Measurements from ENCODE around the gene EEPD1.

GRCh38 chr7:36349626-36350025, 196.6 kb downstream of the EEPD1 start:
- TF ChIP-seq SUZ12 (IDR thresholded peaks at IDR 0.05; ENCODE audit: extremely low read depth, insufficient read depth, insufficient read length) (no peak), YY1 (IDR thresholded peaks at IDR 0.05; ENCODE audit: insufficient read depth, insufficient read length) (no peak), ZNF274 (IDR thresholded peaks at IDR 0.05; ENCODE audit: low read depth, low read length) (no peak)
